GM21390 (cell line): ENCODE results near the gene SCRN3.
"Not testable (repeated sequence)": the region's sequence is repeated elsewhere in the genome, so short reads cannot be mapped to it uniquely, and the experiment has no call there.

Experiments used
- ATAC-seq: cut with Tn5 transposase; IDR thresholded peaks from one replicate; pipeline ENCODE4 v1.9.1; 2021; ENCODE audit not compliant: unreplicated experiment

The SCRN3 gene

GRCh38 chr2:174400853-174401252 is 5.3 kb downstream of the SCRN3 start:
- ATAC-seq = no peak

- no peak for ATAC-seq
Measured at GRCh38 chr2:174403628-174404027, 8.1 kb downstream of the SCRN3 start.

- ATAC-seq = not testable (repeated sequence)
Measured at GRCh38 chr2:174410039-174410438, 14.5 kb downstream of the SCRN3 start.

- ATAC-seq = no peak
Measured at GRCh38 chr2:174412256-174412655, 16.7 kb downstream of the SCRN3 start.

GRCh38 chr2:174428214-174428613 is 32.7 kb downstream of the SCRN3 start:
- no peak for ATAC-seq

- no peak for ATAC-seq
Measured at GRCh38 chr2:174430066-174430465, 34.5 kb downstream of the SCRN3 start.

- no peak for ATAC-seq
Measured at GRCh38 chr2:174431902-174432301, 36.4 kb downstream of the SCRN3 start.

GRCh38 chr2:174436351-174436750 is 40.8 kb downstream of the SCRN3 start:
- no peak for ATAC-seq

GRCh38 chr2:174438146-174438886 is 42.8 kb downstream of the SCRN3 start:
- ATAC-seq = no peak

GRCh38 chr2:174439323-174439722 is 43.8 kb downstream of the SCRN3 start:
- no peak for ATAC-seq

GRCh38 chr2:174439950-174440349 is 44.4 kb downstream of the SCRN3 start:
- ATAC-seq = no peak

GRCh38 chr2:174442546-174443510 is 47.3 kb downstream of the SCRN3 start:
- ATAC-seq = no peak

GRCh38 chr2:174444761-174445160 is 49.2 kb downstream of the SCRN3 start:
- no peak for ATAC-seq

GRCh38 chr2:174445248-174445647 is 49.7 kb downstream of the SCRN3 start:
- ATAC-seq = no peak

GRCh38 chr2:174446531-174446930 is 51.0 kb downstream of the SCRN3 start:
- ATAC-seq = no peak

- no peak for ATAC-seq
Measured at GRCh38 chr2:174449033-174449432, 53.5 kb downstream of the SCRN3 start.

- no peak for ATAC-seq
Measured at GRCh38 chr2:174450021-174450816, 54.7 kb downstream of the SCRN3 start.

GRCh38 chr2:174454566-174454965 is 59.0 kb downstream of the SCRN3 start:
- ATAC-seq = no peak

GRCh38 chr2:174461221-174461620 is 65.7 kb downstream of the SCRN3 start:
- no peak for ATAC-seq

- no peak for ATAC-seq
Measured at GRCh38 chr2:174465327-174465726, 69.8 kb downstream of the SCRN3 start.

GRCh38 chr2:174473796-174474195 is 78.3 kb downstream of the SCRN3 start:
- ATAC-seq = no peak
